Measurements from ENCODE around the gene SYNGR2.

DNA sequence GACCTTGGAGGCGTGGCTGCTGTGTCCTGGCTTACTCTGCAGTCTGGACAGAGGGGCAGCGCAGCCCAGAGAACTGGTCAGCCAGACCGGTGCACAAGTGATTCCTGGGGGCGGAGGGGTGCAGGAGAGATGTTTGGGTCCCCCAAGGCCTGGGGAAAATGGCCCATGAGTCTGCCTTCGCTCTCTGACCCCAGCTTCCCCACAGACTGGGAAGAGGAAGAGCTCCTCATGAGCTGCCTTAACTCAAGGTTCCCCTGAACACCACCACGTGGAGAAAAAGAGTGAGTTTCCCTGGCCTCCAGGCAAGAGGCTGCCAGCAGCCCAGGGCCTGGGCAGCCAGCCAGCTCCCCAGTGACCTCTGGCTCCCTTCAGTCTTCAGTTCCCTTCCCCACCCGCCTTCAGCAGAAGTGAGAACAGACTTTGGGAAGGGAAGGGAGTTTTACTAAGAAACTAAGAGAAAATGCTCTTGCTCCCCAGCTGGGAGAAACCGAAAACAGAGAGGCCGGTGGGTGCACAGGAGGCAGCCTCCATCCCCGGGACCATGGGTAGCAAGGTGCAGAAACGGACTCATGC is 24.1 kb upstream of the SYNGR2 start:
- TF ChIP-seq, protein P1, sequence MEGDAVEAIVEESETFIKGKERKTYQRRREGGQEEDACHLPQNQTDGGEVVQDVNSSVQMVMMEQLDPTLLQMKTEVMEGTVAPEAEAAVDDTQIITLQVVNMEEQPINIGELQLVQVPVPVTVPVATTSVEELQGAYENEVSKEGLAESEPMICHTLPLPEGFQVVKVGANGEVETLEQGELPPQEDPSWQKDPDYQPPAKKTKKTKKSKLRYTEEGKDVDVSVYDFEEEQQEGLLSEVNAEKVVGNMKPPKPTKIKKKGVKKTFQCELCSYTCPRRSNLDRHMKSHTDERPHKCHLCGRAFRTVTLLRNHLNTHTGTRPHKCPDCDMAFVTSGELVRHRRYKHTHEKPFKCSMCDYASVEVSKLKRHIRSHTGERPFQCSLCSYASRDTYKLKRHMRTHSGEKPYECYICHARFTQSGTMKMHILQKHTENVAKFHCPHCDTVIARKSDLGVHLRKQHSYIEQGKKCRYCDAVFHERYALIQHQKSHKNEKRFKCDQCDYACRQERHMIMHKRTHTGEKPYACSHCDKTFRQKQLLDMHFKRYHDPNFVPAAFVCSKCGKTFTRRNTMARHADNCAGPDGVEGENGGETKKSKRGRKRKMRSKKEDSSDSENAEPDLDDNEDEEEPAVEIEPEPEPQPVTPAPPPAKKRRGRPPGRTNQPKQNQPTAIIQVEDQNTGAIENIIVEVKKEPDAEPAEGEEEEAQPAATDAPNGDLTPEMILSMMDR (IDR thresholded peaks at IDR 0.05; ENCODE audit: extremely low read depth in 1 of 2, insufficient read depth in 1 of 2, low read depth in 1 of 2, low read length in 2 of 2), result no peak
- TF ChIP-seq POLR2A (IDR thresholded peaks at IDR 0.05; ENCODE audit: low read depth, low read length) (no peak), POLR2AphosphoS5 (IDR thresholded peaks at IDR 0.05; ENCODE audit: insufficient read depth, low read depth, low read length) (no peak), EZH2 (IDR thresholded peaks at IDR 0.05; ENCODE audit: borderline replicate concordance, low read depth, low read length, severe bottlenecking) (no peak), FOS (IDR thresholded peaks at IDR 0.05; ENCODE audit: borderline replicate concordance, insufficient read depth, low read length) (no peak)
- TF ChIP-seq, protein P2, sequence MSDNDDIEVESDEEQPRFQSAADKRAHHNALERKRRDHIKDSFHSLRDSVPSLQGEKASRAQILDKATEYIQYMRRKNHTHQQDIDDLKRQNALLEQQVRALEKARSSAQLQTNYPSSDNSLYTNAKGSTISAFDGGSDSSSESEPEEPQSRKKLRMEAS (IDR thresholded peaks at IDR 0.05; ENCODE audit: insufficient read depth, insufficient read length), result peak; percentile 42

All from endothelial cell of umbilical vein (primary cell).